ENCODE results near the gene ZNF827.

The ZNF827 gene

DNA sequence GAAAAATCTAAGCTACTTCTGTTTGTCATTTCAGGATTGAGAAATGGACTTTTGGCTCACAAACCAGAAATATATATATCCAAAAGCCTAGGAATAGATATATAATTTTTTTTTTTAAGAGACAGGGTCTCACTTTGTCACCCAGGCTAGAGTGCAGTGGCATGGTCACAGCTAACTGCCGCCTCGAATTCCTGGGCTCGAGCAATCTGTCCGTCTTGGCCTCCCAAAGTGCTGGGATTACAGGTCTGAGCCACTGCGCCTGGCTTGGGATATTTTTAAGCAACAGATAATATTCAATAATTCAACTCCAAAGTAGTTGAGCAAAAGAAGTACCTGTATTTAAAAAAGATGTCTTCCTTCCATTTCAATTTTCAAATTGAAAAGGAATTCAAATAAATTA lies 146.2 kb downstream of the ZNF827 start:
- H3K4me3 ChIP-seq (ENCODE audit: low read depth, low read length) = no peak overlapping the region
- TF ChIP-seq, protein P1, sequence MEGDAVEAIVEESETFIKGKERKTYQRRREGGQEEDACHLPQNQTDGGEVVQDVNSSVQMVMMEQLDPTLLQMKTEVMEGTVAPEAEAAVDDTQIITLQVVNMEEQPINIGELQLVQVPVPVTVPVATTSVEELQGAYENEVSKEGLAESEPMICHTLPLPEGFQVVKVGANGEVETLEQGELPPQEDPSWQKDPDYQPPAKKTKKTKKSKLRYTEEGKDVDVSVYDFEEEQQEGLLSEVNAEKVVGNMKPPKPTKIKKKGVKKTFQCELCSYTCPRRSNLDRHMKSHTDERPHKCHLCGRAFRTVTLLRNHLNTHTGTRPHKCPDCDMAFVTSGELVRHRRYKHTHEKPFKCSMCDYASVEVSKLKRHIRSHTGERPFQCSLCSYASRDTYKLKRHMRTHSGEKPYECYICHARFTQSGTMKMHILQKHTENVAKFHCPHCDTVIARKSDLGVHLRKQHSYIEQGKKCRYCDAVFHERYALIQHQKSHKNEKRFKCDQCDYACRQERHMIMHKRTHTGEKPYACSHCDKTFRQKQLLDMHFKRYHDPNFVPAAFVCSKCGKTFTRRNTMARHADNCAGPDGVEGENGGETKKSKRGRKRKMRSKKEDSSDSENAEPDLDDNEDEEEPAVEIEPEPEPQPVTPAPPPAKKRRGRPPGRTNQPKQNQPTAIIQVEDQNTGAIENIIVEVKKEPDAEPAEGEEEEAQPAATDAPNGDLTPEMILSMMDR (IDR thresholded peaks at IDR 0.05; ENCODE audit: insufficient read depth, low read depth, low read length, missing control alignments) = no peak
- no peak for DNase-seq (ENCODE audit: low read depth)

DNA sequence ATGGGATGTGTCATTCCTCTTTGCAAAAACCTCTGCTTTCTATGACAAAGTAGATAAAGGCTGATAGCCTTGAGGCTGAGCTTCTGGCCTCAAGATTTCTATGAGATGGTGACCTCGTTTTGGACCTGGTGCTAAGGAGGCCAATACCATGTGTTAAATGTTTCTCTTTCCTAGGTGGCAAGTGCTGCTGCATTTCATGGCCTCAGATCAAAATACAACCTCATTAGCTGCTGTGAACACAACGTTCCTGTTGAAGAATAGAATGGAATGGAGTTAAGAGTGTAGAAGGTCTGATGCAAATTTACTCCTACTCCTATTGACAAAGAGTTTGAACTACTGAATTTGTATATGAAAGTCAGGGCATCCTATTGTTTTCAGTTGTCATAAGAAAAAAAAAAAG lies 146.6 kb downstream of the ZNF827 start:
- TF ChIP-seq, protein P1 (IDR thresholded peaks at IDR 0.05; ENCODE audit: insufficient read depth, low read depth, low read length, missing control alignments) = no peak
- no peak for DNase-seq (ENCODE audit: low read depth)

DNA sequence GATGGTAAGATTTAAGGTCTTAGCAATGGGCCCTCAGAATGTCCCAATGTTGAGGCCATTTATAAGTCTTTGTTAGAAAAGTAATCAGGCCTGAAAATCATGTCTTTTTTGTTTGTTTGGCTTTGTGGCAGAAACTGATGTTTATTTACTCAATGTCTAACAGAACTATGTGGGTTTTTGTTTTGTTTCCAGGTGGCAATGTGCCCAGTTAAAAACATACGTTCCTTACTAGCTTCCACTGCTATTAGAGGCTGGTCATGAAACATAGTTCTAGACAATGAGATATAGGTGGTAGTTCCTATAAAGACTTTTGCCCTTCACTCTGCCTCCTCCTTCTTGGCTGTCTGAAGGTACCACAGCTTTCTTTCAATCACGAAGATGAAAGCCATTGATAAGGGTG lies 149.9 kb downstream of the ZNF827 start:
- no peak for DNase-seq (ENCODE audit: low read depth)
- TF ChIP-seq, protein P1 (IDR thresholded peaks at IDR 0.05; ENCODE audit: insufficient read depth, low read depth, low read length, missing control alignments) = no peak
- H3K4me3 ChIP-seq (ENCODE audit: low read depth, low read length) = no peak overlapping the region

More for the DNA sequence above, 146.6 kb downstream of the ZNF827 start:
- H3K4me3 ChIP-seq (ENCODE audit: low read depth, low read length) = no peak overlapping the region

DNA sequence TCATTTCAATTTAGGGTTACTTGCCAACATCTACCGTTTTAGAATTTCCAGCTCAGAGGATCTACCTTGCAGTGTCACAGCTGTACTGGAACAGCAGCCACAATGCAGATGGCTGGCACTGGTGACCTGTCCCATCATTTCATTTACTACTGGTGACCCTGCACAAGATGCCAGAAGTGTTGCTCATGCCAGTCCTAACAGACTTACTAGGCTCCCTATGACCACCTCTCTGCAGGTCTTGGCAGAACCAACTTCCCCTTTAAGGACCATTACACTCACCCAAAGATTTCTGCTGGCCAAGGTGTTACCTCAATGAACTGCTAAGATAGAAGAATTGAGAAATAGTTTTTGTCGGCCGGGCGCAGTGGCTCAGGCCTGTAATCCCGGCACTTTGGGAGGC lies 151.8 kb downstream of the ZNF827 start:
- no peak overlapping the region for H3K4me3 ChIP-seq (ENCODE audit: low read depth, low read length)
- DNase-seq (ENCODE audit: low read depth) = no peak
- TF ChIP-seq, protein P1 (IDR thresholded peaks at IDR 0.05; ENCODE audit: insufficient read depth, low read depth, low read length, missing control alignments) = no peak

DNA sequence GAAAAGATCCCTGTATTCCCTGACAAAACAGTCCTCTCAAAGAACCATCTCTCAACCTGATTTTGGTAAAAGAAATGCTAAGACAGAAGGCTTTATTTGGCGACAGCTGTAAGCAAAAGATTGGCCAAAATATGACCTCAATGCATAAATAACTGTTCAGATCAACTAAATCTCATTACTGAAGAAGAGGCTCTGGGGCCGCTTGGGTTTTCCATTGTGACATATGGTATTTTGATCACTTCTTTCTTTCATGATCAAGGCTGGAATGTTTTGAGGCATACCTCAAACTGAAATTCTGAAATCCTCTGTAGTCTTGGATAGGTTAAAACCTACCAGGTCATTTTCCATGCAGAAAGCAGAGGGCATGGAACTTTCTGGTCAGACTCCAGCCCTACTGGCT lies 152.4 kb downstream of the ZNF827 start:
- H3K4me3 ChIP-seq (ENCODE audit: low read depth, low read length) = no peak overlapping the region
- DNase-seq (ENCODE audit: low read depth) = no peak
- TF ChIP-seq, protein P1 (IDR thresholded peaks at IDR 0.05; ENCODE audit: insufficient read depth, low read depth, low read length, missing control alignments) = no peak

DNA sequence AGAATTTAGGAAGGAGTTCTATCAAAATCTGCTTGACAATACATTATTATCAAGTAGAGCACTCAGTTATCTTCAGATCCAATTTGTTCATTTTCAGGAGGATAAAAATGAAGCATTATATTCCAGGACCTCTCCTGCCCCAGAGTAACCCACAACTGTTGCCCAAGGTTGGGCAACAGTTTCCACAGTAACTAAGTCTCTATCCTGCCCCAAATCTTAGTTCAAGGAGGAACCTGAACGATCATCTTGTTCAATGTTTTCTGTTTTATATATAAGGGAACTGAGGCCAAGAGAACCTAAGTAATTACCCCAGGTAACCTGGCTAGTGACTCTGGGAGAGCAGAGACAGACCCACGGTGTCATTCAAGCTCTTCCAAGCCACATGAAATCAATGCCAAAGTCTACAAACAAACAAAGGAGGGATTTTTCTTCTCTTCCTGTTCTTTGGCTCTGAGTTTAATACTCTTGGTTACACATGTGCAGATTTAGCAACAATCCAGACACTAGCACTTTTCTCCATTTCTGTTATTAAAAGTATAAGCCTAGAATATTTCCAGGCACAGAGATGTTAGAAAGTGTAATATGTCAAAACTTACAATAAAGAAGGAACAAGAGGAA lies 153.1 kb downstream of the ZNF827 start:
- no peak for DNase-seq (ENCODE audit: low read depth)
- TF ChIP-seq, protein P1 (IDR thresholded peaks at IDR 0.05; ENCODE audit: insufficient read depth, low read depth, low read length, missing control alignments) = no peak

DNA sequence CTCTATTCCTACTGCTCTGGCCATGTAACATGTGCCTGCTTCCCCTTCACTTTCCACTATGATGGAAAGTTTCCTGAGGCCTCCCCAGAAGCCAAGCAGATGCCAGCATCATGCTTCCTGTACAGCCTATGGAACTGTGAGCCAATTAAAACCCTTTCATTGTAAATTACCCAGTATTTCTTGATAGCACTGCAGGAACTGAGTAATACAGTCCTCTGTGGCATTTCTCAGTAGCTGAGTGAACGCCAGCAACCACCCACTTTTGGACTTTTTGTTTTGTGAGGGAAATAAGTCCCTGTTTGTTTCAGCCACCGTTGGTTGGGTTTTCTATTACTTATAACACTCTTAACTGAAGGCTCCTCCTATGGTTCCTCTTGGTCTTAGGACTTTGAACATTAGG lies 154.6 kb downstream of the ZNF827 start:
- TF ChIP-seq, protein P1 (IDR thresholded peaks at IDR 0.05; ENCODE audit: insufficient read depth, low read depth, low read length, missing control alignments) = no peak
- H3K4me3 ChIP-seq (ENCODE audit: low read depth, low read length) = no peak overlapping the region
- DNase-seq (ENCODE audit: low read depth) = no peak

More for the DNA sequence above, 153.1 kb downstream of the ZNF827 start:
- H3K4me3 ChIP-seq (ENCODE audit: low read depth, low read length) = no peak overlapping the region

Data from GM12865 (cell line).